ENCODE results near the gene GPR161.

The GPR161 gene

GRCh38 chr1:168148916-168149315 lies 12.2 kb upstream of the GPR161 start:
- in situ Hi-C loops (cut with MboI; ENCODE audit: low sequenced_read_pairs): no loop called here

- in situ Hi-C loops (cut with MboI; ENCODE audit: low sequenced_read_pairs): no loop called here
Observed at GRCh38 chr1:168146626-168147025, 9.9 kb upstream of the GPR161 start.

- in situ Hi-C loops (cut with MboI; ENCODE audit: low sequenced_read_pairs): no loop called here
Observed at GRCh38 chr1:168146160-168146539, 9.4 kb upstream of the GPR161 start.

GRCh38 chr1:168145184-168146159 lies 8.7 kb upstream of the GPR161 start:
- in situ Hi-C loops (cut with MboI; ENCODE audit: low sequenced_read_pairs): no loop called here

GRCh38 chr1:168141871-168142385 lies 5.2 kb upstream of the GPR161 start:
- in situ Hi-C loops (cut with MboI; ENCODE audit: low sequenced_read_pairs): no loop called here

- in situ Hi-C loops (cut with MboI; ENCODE audit: low sequenced_read_pairs): no loop called here
Observed at GRCh38 chr1:168139070-168139469, 2.3 kb upstream of the GPR161 start.

GRCh38 chr1:168138134-168138533 lies 1.4 kb upstream of the GPR161 start:
- in situ Hi-C loops (cut with MboI; ENCODE audit: low sequenced_read_pairs): no loop called here

GRCh38 chr1:168137515-168137821 lies 738 bp upstream of the GPR161 start:
- in situ Hi-C loops (cut with MboI; ENCODE audit: low sequenced_read_pairs): no loop called here

GRCh38 chr1:168135921-168136708 lies 615 bp downstream of the GPR161 start:
- in situ Hi-C loops (cut with MboI; ENCODE audit: low sequenced_read_pairs): no loop called here

- in situ Hi-C loops (cut with MboI; ENCODE audit: low sequenced_read_pairs): no loop called here
Observed at GRCh38 chr1:168135116-168135920, 1.4 kb downstream of the GPR161 start.

- in situ Hi-C loops (cut with MboI; ENCODE audit: low sequenced_read_pairs): no loop called here
Observed at GRCh38 chr1:168134642-168135041, 2.1 kb downstream of the GPR161 start.

GRCh38 chr1:168134132-168134531 lies 2.6 kb downstream of the GPR161 start:
- in situ Hi-C loops (cut with MboI; ENCODE audit: low sequenced_read_pairs): no loop called here

- in situ Hi-C loops (cut with MboI; ENCODE audit: low sequenced_read_pairs): no loop called here
Observed at GRCh38 chr1:168129933-168130332, 6.8 kb downstream of the GPR161 start.

- in situ Hi-C loops (cut with MboI; ENCODE audit: low sequenced_read_pairs): no loop called here
Observed at GRCh38 chr1:168127503-168127902, 9.2 kb downstream of the GPR161 start.

GRCh38 chr1:168125051-168125450 lies 11.7 kb downstream of the GPR161 start:
- in situ Hi-C loops (cut with MboI; ENCODE audit: low sequenced_read_pairs): no loop called here

GRCh38 chr1:168121401-168122011 lies 15.2 kb downstream of the GPR161 start:
- in situ Hi-C loops (cut with MboI; ENCODE audit: low sequenced_read_pairs): no loop called here

GRCh38 chr1:168119750-168120149 lies 17.0 kb downstream of the GPR161 start:
- in situ Hi-C loops (cut with MboI; ENCODE audit: low sequenced_read_pairs): no loop called here

GRCh38 chr1:168116327-168116799 lies 20.4 kb downstream of the GPR161 start:
- in situ Hi-C loops (cut with MboI; ENCODE audit: low sequenced_read_pairs): no loop called here

- in situ Hi-C loops (cut with MboI; ENCODE audit: low sequenced_read_pairs): no loop called here
Observed at GRCh38 chr1:168114845-168115244, 21.9 kb downstream of the GPR161 start.

GRCh38 chr1:168112673-168113305 lies 23.9 kb downstream of the GPR161 start:
- in situ Hi-C loops (cut with MboI; ENCODE audit: low sequenced_read_pairs): no loop called here

Measured in hTERT RPE-1 (cell line).